GM21717 (cell line): ENCODE measurements around the gene LMLN.
"Not testable (repeated sequence)": the region's sequence is repeated elsewhere in the genome, so short reads cannot be mapped to it uniquely, and the experiment has no call there.

Source experiments
- ATAC-seq: cut with Tn5 transposase; IDR thresholded peaks from one replicate; pipeline ENCODE4 v1.9.1; 2021; ENCODE audit warnings: mild to moderate bottlenecking, moderate library complexity; ENCODE audit not compliant: unreplicated experiment

The LMLN gene

DNA sequence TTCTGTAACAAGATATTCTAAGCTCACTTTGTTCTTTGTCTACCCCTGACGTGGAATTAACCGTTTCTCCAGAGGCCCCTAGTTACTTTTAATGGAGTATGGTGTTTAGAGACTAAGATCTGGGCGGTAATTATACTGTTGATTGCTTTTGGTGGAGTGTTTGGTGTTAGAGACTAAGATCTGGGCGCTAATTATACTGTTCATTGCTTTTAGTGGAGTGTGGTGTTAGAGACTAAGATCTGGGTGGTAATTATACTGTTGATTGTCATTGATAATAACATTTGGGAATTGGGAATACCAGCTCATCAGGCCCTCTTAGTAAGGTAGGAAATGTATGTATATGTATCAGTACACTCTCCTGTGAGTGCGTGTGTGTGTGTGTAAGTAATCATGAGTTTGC lies 66.6 kb downstream of the LMLN start:
- no peak for ATAC-seq

GRCh38 chr3:198027045-198027798 lies 67.2 kb downstream of the LMLN start:
- no peak for ATAC-seq

DNA sequence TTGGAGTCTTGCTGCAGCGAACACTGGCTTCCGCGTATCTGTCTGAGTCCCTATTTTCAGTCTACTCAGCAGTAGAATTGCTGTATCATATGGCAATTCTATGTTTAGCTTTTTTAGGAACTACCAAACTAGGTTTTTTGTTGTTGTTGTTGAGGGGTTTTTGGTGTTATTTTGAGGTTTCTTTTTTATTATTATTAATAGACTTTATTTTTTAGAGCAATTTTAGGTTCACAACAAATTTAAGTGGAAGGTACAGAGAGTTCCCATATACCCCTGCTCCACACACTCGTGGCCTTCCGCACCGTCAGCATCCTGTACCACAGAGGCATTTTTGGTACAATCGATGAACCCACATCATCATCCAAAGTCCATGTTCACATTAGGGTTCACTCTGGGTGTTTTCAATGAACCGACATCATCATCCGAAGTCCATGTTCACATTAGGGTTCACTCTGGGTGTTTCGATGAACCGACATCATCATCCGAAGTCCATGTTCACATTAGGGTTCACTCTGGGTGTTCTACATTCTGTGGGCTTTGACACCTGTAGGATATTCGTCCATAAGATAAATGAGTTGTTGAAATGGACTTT lies 67.9 kb downstream of the LMLN start:
- no peak for ATAC-seq

DNA sequence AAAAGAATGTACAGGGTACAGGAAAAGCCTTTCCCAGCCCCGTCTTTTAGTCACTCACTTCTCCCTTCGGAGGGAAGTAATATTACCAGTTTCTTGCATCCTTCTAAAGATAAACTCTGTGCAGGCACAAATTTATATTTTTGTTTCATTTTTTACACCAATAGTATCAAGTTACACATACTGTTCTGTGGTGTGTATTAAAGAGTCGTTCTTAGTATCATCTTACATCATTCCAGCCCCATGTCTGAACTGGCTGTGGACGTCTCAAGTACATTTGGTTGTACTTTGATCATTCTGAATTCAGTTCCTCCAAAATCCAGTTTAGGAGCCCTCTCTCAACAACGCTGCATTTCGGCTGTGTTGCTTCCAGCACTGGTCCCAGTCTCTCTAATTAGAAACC lies 68.7 kb downstream of the LMLN start:
- ATAC-seq: no peak

DNA sequence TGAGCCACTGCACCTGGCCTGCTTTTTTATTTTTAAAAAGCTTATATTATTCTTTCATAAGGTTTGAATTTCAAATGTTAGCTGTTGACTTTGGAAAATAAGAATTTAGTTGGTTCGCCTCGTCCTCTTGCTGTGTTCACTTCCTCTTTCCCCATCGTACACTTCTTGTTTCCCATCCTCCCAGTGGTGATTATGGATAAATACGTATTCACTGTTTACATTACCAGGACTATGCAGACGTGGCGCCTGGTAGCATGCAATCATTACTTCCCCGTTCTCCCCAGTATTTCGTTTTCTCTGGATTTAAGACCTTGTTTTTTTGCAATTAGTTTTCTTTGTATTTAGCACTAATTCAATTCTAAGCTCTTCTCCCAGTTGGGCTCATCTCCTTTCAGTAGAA lies 70.1 kb downstream of the LMLN start:
- no peak for ATAC-seq

GRCh38 chr3:198030726-198031125 lies 70.7 kb downstream of the LMLN start:
- no peak for ATAC-seq

DNA sequence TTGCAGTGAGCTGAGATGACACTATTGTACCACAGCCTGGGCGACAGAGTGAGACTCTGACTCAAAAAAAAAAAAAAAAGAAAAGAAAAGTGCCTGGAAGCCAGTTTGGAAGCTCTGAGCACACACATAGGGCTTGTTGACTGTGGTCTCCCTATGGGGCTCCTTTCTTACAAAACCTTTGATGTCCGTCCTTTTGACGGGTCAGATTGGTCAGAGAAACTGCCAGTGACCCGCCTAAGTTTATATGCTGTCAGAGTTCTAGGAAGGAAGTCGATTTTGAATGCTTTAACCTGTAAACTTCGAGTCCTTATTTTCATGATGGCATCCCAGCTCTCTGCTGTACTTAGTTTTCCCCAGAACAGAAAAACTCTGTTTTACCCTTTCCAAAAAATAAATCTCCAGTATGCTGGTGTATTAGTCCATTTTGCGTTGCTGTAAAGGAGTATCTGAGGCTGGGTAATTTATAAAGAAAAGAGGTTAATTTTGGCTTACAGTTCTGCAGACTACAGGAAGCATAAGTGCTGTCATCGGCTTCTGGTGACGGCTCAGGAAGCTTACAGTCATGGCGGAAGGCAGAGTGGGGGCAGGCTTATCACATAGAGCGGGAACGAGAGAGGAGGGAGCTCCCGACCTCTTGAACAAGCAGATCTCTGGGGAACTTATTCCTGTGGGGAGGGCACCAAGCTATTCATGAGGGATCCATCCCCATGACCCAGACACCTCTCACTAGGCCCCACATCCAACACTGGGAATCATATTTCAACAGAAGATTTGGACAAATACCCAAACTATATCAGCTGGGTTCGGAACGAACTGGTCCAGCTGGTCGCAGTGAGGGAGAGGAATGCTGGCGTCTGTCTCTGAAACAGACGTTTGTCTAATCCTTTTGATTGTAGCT lies 72.3 kb downstream of the LMLN start:
- no peak for ATAC-seq

DNA sequence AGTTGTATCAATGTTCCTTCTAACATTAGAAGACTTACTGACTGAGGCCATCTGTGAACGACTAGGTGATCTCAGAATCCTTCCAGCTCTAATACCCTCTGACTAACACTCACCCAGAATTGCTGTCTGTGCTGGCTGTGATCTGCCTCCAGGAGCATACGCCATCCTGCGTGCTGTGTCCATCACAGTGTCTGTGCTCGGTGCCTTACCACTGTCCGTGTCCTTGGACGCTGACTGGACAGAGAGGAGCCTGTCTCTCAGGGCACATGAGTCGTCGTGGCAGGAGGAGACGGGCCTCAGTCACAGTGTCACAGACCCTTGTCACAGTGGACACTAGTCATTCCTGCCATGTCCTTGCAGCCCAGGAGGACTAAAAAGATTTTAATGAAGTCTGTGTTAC lies 83.1 kb downstream of the LMLN start:
- ATAC-seq: no peak

- no peak for ATAC-seq
These were observed 86.3 kb downstream of the LMLN start for GRCh38 chr3:198046120-198046857.

GRCh38 chr3:198048445-198048844 lies 88.4 kb downstream of the LMLN start:
- no peak for ATAC-seq

GRCh38 chr3:198051836-198052235 lies 91.8 kb downstream of the LMLN start:
- no peak for ATAC-seq

- not testable (repeated sequence) for ATAC-seq
These were observed 93.4 kb downstream of the LMLN start for GRCh38 chr3:198053462-198053861.

DNA sequence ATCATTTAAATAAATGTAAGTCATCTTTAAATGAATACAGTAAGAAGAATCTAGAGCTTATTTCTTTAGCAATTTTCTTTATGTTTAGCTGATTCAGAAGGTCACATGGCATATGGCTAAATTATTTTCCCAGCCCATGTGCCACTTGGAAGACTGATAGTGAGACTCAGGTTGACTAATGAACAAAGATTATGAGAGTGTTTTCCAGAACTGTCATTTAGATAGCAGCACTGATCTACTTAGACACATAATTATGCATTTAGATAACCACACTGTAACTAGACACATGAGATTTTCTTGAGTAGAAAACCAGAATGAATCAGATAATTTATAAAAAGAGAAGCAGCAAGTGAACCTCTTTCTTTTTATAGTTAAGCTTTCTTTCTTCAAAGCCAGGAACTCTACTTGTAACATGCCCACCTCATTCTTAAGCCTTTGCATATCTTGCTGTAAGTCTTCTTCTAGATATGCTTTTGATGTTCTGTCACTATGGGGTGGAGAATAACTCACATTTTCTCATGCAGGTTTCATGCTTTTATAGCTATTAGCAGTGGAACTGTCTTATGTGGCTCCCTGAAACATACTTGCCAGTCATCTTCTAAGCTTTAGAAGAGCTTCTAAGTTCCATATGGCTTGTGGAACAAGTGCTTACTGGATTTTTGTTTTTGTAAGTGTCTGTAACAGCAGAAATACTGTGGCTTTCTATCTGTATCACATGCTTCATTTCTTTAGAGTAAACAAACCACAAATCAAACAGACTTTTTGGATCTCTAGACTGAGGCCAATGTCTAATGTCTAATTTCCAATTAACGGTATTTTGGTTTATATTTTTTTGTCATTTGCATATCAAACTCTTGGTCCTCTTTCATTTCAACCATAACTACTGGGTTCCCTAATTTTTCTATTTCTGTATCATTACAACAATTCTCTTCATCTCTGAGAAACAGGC lies 101.4 kb downstream of the LMLN start:
- ATAC-seq: no peak

DNA sequence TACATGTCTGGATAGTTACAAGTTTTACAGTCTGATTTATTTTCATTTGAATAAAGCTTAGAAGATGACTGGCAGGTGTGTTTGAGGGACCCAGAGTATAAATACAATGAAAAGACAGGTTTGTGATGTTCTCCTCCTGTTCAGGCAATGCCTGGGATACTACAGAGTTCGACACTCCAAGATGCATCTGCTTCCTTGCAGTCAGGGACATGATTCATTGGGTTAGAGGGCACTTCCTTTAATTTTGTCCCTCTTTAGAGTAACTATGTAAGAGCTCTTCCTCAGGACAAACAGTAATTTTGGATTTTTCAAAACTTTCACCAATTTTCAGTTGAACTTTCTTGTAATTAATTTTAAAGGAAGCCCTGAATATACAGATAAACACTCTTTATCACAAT lies 102.0 kb downstream of the LMLN start:
- ATAC-seq: no peak

GRCh38 chr3:198064420-198064819 lies 104.4 kb downstream of the LMLN start:
- no peak for ATAC-seq

- ATAC-seq: no peak
These were observed 105.9 kb downstream of the LMLN start for GRCh38 chr3:198065897-198066296.

DNA sequence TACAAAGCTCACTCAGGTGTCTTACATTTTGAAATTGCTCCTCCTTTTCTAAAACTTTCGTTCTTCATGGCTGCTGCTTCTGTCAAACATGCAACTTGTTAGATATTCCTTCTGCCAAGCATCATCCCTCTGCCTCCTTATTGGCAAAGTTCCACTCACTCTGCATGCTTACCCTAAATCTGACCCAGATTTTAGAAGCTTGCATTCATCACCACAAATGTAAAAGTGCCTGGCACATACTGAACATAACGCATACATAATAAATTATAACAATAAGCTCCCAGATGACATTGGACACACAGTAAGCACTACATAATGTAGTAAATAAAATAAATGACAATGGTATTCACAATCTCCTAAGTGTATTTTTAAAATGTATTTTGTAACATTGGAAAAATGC lies 107.4 kb downstream of the LMLN start:
- no peak for ATAC-seq

GRCh38 chr3:198070871-198071270 lies 110.9 kb downstream of the LMLN start:
- no peak for ATAC-seq

DNA sequence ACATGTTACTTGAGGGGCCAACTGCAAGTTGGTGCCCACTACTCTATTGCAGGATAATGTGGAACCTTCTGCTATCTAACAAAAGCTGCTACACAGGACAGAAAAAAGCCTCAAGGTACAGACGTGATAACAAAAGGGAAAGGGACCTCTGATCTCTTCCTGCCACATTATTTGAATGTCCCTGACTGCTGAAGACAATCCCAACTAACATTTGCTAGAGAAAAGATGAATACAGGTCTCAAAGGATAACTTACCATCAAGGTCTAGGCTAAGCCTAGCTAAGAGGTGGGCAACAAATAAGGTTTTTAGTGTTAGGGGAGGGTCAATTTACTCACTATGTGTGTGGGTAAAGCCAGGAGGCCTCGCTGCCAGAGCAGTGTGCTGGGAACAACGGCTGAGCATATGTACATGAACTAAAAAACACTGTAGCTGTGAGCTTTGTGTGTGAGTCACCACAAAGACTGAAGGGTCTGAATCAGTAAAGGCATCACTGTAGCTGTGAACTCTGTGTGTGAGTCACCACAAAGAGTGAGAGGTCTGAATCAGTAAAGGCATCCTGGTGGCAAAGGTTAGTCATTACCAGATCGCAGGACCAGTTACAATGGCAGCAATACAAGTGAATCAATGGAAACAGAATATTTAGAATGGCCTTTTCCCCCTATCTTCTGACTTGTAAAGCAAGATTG lies 111.7 kb downstream of the LMLN start:
- peak; percentile 58 for ATAC-seq
